NK-92 treated with Interleukin-12 subunit alpha and Interleukin-12 subunit beta, amount 100 ng/mL, for 24 hours (cell line): Measurements from ENCODE around the gene HPSE2.

Experiments used
- DNase-seq: peaks from one replicate; lab custom pipeline; 2025; lab: John Stamatoyannopoulos, UW

HPSE2 gene

DNA sequence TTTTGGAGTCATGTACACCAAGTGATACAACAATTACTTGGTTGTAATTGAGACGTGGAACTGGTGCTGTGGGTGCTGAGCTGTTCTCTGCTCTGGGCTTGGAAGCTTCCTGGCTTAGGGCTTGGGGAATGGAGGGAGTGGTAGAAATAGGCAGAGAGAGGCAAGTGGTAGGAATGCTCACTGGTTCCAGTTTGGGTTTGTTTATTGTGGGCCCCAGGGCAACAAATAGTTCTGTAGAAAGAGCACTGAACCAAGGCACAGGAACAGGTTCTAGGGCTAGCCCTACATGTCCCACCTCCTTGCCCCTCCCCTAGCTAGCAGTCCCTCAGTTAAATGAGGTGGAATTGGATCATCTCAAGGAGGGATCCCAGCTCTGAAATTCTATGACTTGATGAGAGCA lies 622.2 kb downstream of the HPSE2 start:
- no peak for DNase-seq

- DNase-seq: no peak
These were observed 624.2 kb downstream of the HPSE2 start for GRCh38 chr10:98611436-98611835.

GRCh38 chr10:98610836-98611235 lies 624.8 kb downstream of the HPSE2 start:
- DNase-seq: no peak

DNA sequence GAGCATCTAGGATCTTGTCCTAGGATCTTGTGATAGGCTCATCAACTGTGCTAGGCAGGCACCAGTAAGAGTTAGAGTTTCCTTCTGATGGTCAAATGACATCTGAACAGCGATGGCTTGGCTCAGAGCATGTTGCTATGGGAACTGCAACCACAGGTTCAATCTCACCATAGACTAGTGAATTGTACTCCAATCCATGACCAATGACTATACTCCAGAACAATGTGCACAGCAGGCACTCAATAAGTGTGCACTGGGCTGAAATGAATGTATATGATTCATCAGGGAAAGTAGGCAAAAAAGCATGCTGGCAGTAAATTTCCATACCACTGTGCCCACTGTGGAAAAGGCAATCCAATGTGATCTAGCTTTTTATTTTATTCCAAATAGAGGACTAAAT lies 625.4 kb downstream of the HPSE2 start:
- no peak for DNase-seq

DNA sequence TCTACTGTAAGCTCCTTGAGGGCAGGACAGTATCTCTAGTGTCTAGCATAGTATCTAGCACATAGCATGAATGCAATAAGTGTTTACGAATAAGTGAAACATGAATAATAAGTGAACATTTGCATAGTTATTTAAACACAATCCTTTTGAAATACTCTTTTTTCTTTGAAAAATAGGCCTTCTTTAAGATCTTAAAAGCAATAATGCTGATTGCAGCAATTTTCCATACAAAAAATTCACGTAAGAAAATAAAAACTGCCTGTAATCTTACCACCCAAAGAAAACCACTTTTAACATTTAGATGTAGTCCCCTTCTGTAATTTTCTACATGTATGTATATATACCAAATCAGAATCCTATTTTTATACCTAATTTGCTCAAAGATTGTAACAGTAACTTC lies 626.4 kb downstream of the HPSE2 start:
- DNase-seq: no peak

GRCh38 chr10:98608411-98608810 lies 627.2 kb downstream of the HPSE2 start:
- DNase-seq: no peak

DNA sequence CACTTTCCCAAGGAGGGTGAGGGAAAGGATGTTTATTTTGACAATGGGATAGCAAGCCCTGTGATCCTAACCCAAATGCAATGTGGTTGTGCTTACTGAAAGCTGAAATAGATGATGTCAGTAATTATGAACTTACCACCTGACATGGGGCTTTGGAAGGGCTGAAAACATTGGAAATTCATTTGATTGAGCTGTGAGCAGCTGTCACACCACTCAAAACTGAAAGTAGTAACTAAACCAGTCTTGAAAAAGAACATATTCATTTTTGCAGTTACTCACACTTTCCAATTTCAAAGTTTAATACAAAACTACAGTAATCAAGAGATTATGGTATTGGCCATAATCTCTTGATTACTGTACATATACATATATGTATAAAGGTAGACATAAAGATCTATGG lies 633.4 kb downstream of the HPSE2 start:
- no peak for DNase-seq

DNA sequence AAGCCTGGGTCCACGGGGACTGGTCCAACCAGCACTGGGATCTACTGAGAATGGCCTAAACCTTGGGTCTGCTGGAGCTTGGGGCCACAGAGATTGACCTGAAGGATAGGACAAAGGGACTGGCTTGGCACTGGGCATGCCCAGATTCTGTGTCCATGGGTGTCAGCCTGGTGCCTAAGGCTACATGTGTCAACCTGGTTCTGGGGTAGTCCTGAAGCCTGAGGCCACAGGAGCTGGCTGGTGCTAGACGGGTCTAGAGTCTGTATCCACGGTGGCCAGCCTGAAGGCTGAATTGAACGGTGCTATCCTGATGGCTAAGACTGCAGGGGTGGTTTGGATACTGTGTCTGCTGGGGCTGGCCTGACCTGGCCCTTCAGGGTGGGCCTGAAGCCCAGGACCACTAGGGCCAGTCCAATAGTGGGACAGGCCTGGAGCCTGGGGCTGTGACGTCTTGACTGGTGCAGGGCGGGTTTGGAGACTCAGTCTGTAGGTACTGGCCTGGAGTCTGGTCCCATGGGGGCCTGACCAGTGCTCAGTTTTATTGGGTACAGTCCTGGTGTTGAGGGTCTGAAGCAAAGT lies 636.5 kb downstream of the HPSE2 start:
- no peak for DNase-seq

DNA sequence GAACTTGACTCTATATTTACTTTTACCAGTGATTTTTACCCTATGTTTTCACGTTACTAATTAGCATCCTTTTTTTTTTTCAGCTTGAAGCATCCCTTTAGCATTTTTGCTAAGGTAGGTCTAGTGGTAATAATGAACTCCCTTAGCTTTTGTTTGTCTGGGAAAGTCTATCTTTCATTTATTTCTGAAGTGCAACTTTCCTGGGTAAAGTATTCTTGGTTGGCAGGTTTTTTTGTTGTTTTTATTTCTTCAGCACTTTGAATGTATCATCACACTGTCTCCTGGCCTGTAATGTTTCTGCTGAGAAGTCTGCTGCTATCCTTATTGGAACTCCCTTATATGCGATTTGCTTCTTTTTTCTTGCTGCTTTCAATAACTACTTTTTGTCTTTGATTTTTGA lies 639.2 kb downstream of the HPSE2 start:
- no peak for DNase-seq

DNA sequence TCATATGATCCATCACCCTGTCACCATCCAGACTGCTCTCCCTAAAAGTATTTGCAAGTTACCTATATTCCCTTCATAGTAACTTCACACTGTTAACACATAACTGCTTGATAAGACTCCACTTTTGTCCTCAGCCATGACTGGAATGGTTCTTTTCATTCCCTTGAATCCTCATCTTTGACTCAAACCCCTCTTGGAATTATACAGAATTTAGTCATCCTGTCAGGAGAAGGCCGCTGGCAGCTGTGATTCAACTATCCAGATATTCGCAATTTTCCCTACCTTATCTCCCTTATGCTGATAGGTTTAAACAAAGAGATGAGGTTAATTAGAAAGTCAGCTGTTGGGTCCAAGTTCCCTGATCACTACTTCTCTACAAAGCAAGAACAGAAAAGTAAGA lies 646.0 kb downstream of the HPSE2 start:
- no peak for DNase-seq

- no peak for DNase-seq
These were observed 646.6 kb downstream of the HPSE2 start for GRCh38 chr10:98589007-98589406.

DNA sequence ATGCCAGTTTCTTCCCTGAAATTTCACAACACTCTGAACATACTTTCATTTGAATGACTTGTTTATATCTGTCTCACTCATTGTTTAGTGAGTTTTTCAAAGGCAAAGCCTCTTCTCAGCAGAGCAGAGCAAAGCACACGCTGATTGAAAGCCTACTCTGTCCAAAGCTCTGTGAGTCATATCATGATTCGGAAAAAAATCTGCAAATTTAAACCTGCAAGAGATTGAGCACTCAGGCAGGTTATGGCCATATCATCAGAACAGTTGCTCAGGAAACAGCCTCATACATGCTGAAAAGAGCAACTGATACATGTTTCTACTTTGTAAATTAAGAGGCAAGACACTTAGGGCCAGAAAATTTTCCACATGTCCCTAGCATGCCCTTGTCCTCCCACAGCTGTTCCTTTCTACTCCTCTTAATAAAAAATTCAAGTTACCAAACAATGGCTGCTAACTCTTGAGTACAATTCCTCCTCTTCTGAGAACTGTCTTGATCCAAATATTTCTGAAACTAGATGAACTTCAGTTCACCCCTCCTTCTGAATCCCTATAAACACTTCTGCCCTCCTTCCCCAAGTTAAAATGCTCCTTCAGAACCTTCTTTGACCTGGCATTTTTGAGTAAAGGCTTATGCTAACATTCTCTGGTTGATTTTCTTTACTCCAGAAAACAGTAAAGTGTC lies 648.4 kb downstream of the HPSE2 start:
- no peak for DNase-seq

DNA sequence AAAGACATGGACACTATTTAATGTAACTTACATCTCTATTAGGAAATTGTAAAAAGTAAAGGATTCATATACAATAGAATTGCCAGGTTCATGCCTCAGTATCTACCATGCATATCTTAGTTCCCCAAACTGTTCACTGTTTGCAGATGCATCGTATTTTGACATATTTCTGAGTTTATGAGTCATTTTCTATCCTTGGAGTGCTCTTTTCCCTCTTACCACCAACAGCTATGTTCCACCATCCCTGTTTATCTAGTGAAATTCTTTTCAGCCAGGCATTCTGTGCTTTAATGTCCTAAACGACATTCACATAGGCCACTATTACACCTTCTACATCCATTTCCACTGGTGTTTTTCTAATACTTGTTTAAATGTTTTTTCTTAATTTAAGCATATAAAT lies 649.6 kb downstream of the HPSE2 start:
- DNase-seq: no peak

GRCh38 chr10:98582363-98582762 lies 653.3 kb downstream of the HPSE2 start:
- DNase-seq: no peak

DNA sequence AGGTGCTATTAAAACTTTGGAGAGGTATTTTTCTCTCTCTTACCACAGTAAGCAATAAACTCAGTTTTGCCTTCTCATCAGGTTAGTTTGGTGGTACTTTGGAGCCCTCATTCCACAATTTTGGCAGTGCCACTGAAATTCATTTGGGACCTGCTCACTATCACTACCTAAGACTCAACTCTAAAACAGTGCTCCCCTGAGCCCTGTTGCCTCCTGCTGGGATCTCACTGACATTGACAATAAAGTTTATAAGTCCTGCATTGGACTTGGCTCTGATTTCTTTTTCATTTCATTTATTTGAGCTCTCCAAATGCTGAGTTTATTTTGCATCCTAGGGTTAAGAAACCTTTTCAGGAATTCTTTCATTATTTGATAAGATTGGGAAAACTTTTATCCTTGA lies 658.1 kb downstream of the HPSE2 start:
- DNase-seq: no peak

DNA sequence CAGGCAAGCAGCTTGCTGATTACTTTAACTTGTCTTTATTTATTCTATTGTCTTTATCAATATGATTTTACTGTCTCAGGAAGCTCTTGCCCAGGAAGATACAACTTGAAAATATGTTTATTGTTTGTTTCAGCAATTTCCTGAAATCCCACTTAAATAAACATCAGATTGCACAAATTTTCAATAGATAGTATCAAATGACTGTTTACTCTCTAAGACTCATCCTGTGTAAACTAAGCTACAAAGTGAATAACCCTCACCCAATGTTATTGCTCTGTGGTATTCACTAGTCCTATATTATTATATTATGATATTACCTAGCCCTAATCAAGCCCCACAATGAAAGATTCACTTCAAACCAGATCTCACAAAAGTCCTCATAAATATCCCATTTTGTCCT lies 658.5 kb downstream of the HPSE2 start:
- no peak for DNase-seq

DNA sequence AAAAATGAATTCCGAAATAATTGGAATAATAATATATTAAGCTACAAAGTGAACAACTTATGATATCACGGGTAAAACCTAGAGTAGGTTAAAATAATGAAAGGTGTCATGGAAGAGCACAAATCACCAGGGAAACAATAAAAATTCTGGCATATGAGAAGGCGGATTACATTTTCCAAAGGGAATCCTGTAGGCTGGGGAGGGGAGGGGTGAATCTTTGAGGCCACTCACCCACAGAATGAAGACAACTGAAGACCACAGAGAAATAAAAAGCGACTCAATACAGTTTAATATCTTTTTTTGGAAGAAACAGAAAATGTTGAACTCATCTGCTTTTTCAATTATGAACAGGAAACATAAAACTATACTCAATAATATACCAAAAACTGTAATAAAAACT lies 659.6 kb downstream of the HPSE2 start:
- no peak for DNase-seq

DNA sequence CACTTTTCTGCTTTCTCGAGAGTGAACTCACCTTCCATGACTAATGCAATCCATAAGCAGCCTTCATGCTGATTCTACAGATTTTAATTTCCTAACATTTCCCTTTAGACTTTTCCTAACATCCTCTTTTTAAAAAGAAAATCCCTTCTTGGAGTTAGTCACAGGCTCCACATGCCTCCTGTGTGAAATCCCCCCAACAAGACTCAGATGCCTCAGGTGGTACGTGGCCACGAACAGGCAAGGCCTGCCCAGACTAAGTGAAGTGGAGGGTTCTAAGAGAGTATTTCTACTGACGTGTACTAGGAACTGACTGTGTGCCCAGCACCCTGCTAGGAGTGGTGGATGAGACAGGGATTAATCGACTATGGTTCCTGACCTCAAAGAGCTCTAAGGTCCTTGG lies 663.1 kb downstream of the HPSE2 start:
- DNase-seq: no peak

GRCh38 chr10:98570834-98571233 lies 664.8 kb downstream of the HPSE2 start:
- no peak for DNase-seq

DNA sequence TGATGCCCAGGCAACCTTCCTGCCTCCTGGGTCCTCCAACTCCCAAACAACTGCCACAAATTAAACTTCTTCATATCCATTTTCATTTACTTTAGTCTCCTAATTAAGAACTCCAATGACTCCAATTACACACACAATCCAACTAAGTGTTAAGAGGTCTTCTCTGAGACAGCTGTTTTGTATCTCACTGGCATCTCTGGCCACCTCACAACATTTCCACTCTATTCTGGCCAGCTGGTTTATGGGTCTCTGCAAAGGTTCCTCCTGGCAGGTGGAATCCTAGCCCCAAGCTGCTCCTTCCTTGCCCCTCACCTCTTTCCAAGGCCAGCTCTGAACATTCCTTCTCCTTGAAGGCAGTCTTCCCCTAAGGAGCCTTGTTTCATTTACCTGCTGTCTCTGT lies 665.8 kb downstream of the HPSE2 start:
- DNase-seq: no peak

- no peak for DNase-seq
These were observed 667.1 kb downstream of the HPSE2 start for GRCh38 chr10:98568551-98568950.

GRCh38 chr10:98567391-98568133 lies 668.1 kb downstream of the HPSE2 start:
- no peak for DNase-seq

GRCh38 chr10:98563811-98564210 lies 671.8 kb downstream of the HPSE2 start:
- DNase-seq: no peak

DNA sequence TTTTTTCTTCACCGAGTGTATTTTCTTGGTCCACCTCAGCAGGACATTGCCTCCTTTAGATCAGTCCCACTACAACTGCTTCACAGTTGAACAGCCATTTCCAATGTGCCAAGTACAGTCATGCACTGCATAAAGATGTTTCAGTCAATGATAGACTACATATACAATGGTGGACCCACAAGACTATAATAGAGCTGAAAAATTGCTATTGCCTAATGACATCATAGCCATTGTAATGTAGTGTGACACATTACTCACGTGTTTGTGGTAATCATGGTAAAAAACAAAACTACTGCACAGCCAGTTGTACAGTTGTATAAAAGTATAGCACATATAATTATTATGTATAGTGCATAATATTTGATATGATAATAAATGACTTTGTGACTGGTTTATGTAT lies 675.1 kb downstream of the HPSE2 start:
- DNase-seq: no peak
